Sciatic nerve (tissue), 2 donors: ENCODE results near the gene TEX53. TPM values are rescaled to one million over a fixed set of nuclear protein-coding genes. Genes with fewer than 3 reads are reported as not detected.

Experiments
- ATAC-seq: fragments of 200-7000 bp; cut with Tn5 transposase; one replicate; pipeline ENCODE4 v1.9.1; 2020; ENCODE audit warnings: mild to moderate bottlenecking, moderate library complexity
- DNase-seq: peaks from one replicate; pipeline ENCODE4 v3.0.0-alpha.2; 2020; ENCODE audit warnings: low spot score
- intact Hi-C: fragments of 100-400 bp; cut with DNase I; formaldehyde crosslinking; loops from one replicate; pipeline ENCODE4 v1.14.2; 2022
- total RNA-seq: library from RNA; stranded (reverse); fragmentation: NEBNext Ultra II Directional; extraction: Animal tissue kit (Norgen Biotek cat#: 25700); gene quantifications from one replicate; pipeline ENCODE4 v1.2.1, GENCODE V29; 2021
- donor health status: DM: no; HTN: no; CAD: no.
- donor health status: DM: no; HTN: no; CAD: no.

The TEX53 gene
- total RNA-seq, 1 donor from 2014 or later: not detected

DNA sequence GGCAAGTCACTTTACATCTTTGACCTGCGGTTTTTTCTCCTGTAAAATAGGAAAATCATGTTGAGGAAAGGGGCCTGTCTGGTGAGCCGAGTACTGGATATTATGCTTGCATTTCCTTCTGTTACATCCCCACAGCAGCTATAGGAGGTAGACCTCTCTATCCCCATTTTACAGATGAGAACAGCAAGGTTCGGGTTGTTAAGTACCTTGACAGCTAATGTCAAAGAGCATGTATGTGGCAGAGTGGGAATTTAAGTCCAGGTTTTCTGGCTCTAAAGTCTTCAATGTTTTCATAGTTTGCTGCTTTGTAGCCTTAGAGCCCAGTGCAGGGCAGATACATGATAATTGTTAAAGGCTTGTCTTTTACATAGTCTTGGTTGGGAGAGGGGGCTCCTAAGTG, 43.7 kb downstream of the TEX53 start:
- ATAC-seq: no peak
- intact Hi-C loops: no loop called here
- no peak for DNase-seq

GRCh38 chr9:114613087-114613486, 44.5 kb downstream of the TEX53 start:
- intact Hi-C loops: no loop called here
- DNase-seq (no peak), ATAC-seq (no peak)

DNA sequence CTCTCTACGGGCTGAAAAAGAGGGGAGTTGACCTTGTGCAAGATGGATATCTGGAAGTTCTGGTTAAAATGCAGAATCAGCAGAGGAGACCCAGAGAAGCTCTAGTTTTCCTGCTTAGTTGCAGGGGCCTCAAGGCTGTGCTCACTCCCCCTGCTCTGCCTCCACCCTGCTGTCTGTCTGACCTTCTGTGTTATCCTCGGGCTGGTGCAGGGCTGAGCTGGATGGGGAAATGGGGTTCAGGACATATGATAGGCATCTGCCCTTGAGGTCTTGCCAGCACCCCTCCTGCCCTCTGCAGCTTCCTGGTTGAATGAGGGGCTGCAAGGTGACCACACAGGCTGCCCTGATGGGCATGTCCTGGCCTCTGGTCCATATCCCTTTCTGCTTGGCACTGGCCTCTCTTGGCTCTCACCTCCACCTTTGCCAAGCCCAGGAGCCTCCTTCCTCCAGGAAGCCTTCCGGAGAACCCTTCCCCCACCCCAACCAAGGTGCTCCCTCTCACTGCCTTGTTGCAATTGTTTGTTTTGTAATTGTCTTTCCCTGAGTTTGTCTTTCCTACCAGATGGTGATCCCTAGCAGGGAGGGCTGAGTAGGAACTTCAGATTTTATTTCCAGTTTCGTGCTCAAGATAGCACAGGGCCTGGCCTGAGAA, 45.2 kb downstream of the TEX53 start:
- DNase-seq (no peak), ATAC-seq (no peak)
- intact Hi-C loops: no loop called here

- intact Hi-C loops: no loop called here
- DNase-seq (peak; percentile 74), ATAC-seq (peak; percentile 83)
Observed at GRCh38 chr9:114611516-114612271, 45.9 kb downstream of the TEX53 start.

- intact Hi-C loops: no loop called here
- DNase-seq (no peak), ATAC-seq (no peak)
Observed at GRCh38 chr9:114608525-114608796, 49.1 kb downstream of the TEX53 start.

DNA sequence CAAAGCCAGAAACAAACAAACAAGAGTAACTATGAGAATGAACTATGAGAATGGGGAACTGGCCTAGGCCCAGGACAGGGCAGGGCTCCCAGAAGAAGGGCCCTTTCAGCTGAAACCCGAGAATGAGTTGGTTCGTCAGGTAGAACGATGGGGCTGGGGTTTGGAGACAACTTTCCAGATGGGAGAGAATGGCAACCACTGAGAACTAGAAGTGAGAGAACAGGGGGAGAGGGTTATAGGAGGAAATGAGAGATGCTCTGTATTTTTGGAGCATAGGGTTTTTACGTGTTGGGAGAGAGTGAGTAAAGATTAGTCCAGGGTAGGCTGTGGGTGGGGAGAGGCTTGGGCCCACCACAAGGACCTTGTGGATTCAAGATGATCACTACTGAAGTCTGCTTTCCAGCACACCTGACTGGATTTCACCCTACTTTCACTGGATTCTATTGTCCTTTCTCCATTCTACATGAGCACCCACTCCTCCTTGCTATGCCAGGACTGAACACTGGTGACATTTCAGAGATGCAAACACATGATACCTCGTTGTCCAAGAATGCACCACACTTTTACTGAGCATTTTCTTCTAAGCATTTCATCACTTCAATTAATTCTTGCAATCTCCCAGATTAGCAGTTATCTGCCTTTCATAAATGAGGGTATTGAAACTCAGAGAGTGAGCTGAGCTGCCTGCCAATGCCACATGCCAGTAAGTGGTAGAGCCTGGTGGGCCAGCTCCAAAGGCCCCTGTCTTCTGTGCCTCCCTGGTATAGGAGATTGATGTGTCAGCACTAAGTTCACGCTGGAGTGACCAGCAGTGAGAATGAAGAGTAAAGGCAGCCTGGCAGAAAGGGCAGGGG, 49.7 kb downstream of the TEX53 start:
- ATAC-seq (no peak), DNase-seq (no peak)
- intact Hi-C loops: no loop called here

DNA sequence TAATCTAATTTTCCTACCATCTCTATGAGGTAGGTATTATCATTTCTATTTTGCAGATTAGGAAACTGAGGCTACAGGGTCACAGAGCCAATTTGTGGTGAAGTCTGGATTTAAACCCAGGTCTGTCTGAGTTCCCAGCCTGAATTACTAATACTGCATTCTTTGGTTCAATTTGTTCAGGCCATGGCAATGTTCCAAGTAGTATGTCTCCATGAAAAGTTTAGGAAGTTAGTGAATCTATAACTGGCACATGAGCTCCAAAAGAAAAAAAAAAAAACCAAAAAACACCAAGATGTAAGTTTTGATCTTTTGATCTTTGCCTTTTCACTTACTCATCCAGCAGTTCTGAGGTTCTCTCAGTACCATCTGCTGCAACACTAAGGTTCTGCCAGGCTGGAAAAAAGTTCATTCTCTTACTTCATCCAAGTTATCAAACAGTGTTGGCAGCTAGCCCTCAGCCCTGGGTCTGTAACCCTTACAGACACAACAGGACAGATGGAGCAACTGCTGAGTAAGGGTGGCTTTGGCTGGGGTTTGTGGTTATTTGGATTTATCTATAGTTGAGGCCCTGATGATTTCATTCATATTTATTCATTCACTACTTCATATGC, 50.9 kb downstream of the TEX53 start:
- DNase-seq (no peak), ATAC-seq (peak; percentile 43)
- intact Hi-C loops: no loop called here

Other genes starting within 250 kb of the TEX53 start
- gene WHRN, start 152.3 kb downstream of the TEX53 start, total RNA-seq: 5.3 TPM
- 61.7 TPM for gene ATP6V1G1, start 70.0 kb downstream of the TEX53 start, total RNA-seq
- gene TMEM268, start 46.5 kb downstream of the TEX53 start, total RNA-seq: 7.4 TPM
- not detected for gene TEX48, start 24.4 kb upstream of the TEX53 start, total RNA-seq
- 11.9 TPM for gene TNFSF15, start 148.2 kb upstream of the TEX53 start, total RNA-seq